ENCODE results near the gene CACNA1C.

- no peak for TF ChIP-seq CTCF (conservative IDR thresholded peaks at IDR 0.05 in 1 of 2, IDR thresholded peaks at IDR 0.05 in 1 of 2; ENCODE audit: extremely low read depth in 1 of 2, insufficient read depth in 1 of 2, low read depth in 1 of 2, low read length in 2 of 2)
- TF ChIP-seq EZH2 (IDR thresholded peaks at IDR 0.05; ENCODE audit: borderline replicate concordance, low read length), result no peak
Observed at GRCh38 chr12:2044165-2044564, 8.6 kb upstream of the CACNA1C start.
